Measurements from ENCODE around the gene RGS9.

DNA sequence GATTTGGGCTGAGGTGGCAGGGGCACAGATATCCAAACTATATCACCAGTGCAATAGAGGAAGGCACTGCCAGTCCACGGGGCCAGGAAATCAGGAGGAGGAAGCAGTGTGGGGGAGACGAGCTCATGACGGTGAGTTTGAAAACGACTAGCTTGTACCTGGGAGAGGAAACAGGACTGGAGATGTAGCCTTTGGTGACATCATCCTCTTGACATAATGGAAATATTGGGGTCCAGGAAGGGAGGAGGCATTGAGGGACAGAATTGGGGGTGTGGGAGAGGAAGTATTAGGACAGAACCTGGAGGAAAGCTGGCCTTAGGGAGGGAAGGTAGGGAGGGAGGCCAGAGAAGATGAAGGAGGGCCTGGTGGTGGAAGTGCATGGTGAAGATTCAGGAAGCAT lies 109.1 kb downstream of the RGS9 start:
- TF ChIP-seq, protein P1, sequence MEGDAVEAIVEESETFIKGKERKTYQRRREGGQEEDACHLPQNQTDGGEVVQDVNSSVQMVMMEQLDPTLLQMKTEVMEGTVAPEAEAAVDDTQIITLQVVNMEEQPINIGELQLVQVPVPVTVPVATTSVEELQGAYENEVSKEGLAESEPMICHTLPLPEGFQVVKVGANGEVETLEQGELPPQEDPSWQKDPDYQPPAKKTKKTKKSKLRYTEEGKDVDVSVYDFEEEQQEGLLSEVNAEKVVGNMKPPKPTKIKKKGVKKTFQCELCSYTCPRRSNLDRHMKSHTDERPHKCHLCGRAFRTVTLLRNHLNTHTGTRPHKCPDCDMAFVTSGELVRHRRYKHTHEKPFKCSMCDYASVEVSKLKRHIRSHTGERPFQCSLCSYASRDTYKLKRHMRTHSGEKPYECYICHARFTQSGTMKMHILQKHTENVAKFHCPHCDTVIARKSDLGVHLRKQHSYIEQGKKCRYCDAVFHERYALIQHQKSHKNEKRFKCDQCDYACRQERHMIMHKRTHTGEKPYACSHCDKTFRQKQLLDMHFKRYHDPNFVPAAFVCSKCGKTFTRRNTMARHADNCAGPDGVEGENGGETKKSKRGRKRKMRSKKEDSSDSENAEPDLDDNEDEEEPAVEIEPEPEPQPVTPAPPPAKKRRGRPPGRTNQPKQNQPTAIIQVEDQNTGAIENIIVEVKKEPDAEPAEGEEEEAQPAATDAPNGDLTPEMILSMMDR (conservative IDR thresholded peaks at IDR 0.05; ENCODE audit: low read length), result no peak
- no peak for TF ChIP-seq EZH2phosphoT487 (IDR thresholded peaks at IDR 0.05; ENCODE audit: borderline replicate concordance, low read depth, low read length)

Measured in OCI-LY7 (cell line).